Measurements from ENCODE around the gene ZCCHC10. TPM values are rescaled to one million over a fixed set of nuclear protein-coding genes. Genes with fewer than 3 reads are reported as not detected.
A peak's percentile ranks its signal among the peaks of the same experiment; 100 is the strongest.

ZCCHC10 gene
- total and polyA plus RNA-seq, 9 of the 15 experiments (the other 6 are each of a cell fraction or from before 2014, with no cell fraction given), result 11.9 to 146 (median 51.8) TPM

DNA sequence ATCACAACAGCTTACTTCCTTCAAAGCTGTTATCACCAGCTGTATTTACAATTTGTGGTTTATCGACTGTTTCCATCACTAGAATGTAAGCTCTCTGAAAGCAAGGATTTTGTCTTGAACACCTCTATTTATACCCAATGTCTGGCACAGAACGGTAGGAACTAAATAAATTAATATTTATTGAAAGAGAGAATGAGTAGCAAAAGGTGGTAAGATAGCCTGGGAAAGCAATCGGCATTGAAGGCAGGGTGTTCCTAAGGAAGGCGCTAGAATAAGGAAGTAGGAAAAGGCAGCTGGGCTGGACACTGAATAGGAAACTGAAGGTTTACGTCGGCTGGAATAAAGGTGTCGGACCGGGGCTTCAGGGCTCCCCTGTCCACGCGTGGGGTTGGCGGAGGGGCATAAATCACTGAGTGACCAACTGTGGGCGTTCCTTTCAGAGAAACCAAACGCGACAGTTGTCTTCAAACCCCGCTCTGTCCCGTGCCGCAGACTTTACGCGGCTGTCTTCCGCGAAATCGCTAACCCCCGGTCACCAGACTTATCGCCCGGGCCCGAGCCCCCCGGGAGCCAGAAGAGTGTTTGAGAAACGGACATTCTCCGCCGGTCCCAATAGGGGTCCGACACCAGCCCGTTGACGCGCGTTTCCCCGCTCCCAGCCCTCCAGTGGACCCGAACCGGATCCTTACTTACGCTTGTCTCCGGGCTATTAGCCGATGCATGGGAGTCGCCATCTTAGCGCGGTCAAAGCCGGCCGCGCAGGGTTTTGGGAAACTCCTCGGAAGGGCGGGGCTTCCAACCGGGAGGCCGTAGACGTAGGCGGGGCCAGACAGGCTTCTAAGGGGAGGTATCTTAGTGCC is at the start of gene ZCCHC10 (continued):
- TF ChIP-seq ZNF184 (CRISPR knock-in tag; IDR thresholded peaks at IDR 0.05), result no peak
- TF ChIP-seq, protein P1, sequence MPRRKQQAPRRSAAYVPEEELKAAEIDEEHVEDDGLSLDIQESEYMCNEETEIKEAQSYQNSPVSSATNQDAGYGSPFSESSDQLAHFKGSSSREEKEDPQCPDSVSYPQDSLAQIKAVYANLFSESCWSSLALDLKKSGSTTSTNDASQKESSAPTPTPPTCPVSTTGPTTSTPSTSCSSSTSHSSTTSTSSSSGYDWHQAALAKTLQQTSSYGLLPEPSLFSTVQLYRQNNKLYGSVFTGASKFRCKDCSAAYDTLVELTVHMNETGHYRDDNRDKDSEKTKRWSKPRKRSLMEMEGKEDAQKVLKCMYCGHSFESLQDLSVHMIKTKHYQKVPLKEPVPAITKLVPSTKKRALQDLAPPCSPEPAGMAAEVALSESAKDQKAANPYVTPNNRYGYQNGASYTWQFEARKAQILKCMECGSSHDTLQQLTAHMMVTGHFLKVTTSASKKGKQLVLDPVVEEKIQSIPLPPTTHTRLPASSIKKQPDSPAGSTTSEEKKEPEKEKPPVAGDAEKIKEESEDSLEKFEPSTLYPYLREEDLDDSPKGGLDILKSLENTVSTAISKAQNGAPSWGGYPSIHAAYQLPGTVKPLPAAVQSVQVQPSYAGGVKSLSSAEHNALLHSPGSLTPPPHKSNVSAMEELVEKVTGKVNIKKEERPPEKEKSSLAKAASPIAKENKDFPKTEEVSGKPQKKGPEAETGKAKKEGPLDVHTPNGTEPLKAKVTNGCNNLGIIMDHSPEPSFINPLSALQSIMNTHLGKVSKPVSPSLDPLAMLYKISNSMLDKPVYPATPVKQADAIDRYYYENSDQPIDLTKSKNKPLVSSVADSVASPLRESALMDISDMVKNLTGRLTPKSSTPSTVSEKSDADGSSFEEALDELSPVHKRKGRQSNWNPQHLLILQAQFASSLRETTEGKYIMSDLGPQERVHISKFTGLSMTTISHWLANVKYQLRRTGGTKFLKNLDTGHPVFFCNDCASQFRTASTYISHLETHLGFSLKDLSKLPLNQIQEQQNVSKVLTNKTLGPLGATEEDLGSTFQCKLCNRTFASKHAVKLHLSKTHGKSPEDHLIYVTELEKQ (CRISPR knock-in tag; IDR thresholded peaks at IDR 0.05), result no peak
- no peak for TF ChIP-seq PHF21A (IDR thresholded peaks at IDR 0.05; ENCODE audit: borderline replicate concordance, low read depth)
- peak; percentile 72 for TF ChIP-seq ZNF316 (IDR thresholded peaks at IDR 0.05)
- peak; percentile 43 to 45; a peak in 2 of 4 replicates for TF ChIP-seq TRIM24 (IDR thresholded peaks at IDR 0.05)
- TF ChIP-seq MTA1 (IDR thresholded peaks at IDR 0.05; ENCODE audit: borderline replicate concordance), result no peak
- TF ChIP-seq, protein P2, sequence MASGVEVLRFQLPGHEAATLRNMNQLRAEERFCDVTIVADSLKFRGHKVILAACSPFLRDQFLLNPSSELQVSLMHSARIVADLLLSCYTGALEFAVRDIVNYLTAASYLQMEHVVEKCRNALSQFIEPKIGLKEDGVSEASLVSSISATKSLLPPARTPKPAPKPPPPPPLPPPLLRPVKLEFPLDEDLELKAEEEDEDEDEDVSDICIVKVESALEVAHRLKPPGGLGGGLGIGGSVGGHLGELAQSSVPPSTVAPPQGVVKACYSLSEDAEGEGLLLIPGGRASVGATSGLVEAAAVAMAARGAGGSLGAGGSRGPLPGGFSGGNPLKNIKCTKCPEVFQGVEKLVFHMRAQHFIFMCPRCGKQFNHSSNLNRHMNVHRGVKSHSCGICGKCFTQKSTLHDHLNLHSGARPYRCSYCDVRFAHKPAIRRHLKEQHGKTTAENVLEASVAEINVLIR (CRISPR knock-in tag; IDR thresholded peaks at IDR 0.05), result no peak
- TF ChIP-seq TAF7 (tag; IDR thresholded peaks at IDR 0.05), result peak; percentile 92
- TF ChIP-seq TARDBP (IDR thresholded peaks at IDR 0.05), result no peak
- peak; percentile 79 for TF ChIP-seq HDAC2 (IDR thresholded peaks at IDR 0.05)
- TF ChIP-seq, protein P3, sequence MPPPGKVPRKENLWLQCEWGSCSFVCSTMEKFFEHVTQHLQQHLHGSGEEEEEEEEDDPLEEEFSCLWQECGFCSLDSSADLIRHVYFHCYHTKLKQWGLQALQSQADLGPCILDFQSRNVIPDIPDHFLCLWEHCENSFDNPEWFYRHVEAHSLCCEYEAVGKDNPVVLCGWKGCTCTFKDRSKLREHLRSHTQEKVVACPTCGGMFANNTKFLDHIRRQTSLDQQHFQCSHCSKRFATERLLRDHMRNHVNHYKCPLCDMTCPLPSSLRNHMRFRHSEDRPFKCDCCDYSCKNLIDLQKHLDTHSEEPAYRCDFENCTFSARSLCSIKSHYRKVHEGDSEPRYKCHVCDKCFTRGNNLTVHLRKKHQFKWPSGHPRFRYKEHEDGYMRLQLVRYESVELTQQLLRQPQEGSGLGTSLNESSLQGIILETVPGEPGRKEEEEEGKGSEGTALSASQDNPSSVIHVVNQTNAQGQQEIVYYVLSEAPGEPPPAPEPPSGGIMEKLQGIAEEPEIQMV (tag; conservative IDR thresholded peaks at IDR 0.05; ENCODE audit: low read depth), result no peak
- TF ChIP-seq, protein P4, sequence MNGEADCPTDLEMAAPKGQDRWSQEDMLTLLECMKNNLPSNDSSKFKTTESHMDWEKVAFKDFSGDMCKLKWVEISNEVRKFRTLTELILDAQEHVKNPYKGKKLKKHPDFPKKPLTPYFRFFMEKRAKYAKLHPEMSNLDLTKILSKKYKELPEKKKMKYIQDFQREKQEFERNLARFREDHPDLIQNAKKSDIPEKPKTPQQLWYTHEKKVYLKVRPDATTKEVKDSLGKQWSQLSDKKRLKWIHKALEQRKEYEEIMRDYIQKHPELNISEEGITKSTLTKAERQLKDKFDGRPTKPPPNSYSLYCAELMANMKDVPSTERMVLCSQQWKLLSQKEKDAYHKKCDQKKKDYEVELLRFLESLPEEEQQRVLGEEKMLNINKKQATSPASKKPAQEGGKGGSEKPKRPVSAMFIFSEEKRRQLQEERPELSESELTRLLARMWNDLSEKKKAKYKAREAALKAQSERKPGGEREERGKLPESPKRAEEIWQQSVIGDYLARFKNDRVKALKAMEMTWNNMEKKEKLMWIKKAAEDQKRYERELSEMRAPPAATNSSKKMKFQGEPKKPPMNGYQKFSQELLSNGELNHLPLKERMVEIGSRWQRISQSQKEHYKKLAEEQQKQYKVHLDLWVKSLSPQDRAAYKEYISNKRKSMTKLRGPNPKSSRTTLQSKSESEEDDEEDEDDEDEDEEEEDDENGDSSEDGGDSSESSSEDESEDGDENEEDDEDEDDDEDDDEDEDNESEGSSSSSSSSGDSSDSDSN (IDR thresholded peaks at IDR 0.05; ENCODE audit: borderline replicate concordance in 1 of 2, low read depth in 2 of 2, low read length in 2 of 2), result peak in 1 of 2 experiments; percentile 60; a peak in 2 of 4 replicates
- TF ChIP-seq CREM (IDR thresholded peaks at IDR 0.05; ENCODE audit: low read depth), result peak; percentile 31
- peak in 1 of 2 experiments; percentile 63 for TF ChIP-seq AFF1 (IDR thresholded peaks at IDR 0.05; ENCODE audit: low read depth in 1 of 2, partially characterized antibody in 2 of 2)
- no peak for TF ChIP-seq CBFA2T2 (conservative IDR thresholded peaks at IDR 0.05)
